DMS53 (cell line): ENCODE measurements around the gene SSR3.
"Not testable (repeated sequence)": the region's sequence is repeated elsewhere in the genome, so short reads cannot be mapped to it uniquely, and the experiment has no call there.

Experiments used
- DNase-seq: peaks from one replicate; lab custom pipeline; 2025; lab: John Stamatoyannopoulos, UW

SSR3 gene

DNA sequence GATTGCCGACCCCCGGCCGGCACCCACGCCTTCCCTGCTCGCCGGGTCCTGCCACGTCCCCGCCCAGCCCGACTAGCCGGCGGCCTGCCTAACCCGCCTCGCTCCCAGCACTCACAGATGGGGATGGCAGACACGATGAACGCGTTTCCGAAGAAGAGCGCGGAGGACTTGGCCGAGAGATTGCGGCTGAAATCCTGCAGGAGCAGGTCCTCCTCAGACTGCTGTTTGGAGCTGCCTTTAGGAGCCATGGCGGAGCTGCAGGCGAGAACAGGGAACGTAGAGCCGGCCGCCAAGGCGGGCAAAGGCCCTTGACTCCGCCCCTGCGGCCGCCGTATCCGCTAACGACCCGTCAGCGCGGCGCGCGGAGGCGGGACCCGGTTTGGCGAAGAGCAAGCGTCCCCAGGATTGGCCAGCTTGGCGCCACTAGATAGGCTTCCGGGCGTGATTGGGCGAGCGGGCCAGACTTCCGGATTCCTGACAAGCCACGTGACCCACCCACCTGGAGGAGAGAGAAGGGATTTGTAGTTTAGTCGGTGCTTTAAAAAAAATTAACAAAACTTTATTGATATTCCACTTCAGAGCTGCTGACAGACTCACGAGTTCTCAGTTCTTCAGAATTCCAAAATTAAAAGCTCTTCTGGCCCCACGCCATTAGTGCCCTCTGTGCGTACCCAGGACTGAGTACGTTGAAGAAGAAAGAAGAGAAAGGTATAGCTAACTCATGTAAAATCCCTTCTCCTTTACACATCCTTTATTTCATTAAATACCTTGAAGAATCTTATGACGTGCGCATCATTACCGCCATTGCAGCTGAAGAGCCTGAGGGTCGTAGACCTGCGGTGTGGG is at the start of gene SSR3:
SSR3 (minus strand) TSS at position 276 of the 846 bp plus-strand sequence; CDS start at position 248, 28 bp downstream.
- peak; percentile 99 for DNase-seq

DNA sequence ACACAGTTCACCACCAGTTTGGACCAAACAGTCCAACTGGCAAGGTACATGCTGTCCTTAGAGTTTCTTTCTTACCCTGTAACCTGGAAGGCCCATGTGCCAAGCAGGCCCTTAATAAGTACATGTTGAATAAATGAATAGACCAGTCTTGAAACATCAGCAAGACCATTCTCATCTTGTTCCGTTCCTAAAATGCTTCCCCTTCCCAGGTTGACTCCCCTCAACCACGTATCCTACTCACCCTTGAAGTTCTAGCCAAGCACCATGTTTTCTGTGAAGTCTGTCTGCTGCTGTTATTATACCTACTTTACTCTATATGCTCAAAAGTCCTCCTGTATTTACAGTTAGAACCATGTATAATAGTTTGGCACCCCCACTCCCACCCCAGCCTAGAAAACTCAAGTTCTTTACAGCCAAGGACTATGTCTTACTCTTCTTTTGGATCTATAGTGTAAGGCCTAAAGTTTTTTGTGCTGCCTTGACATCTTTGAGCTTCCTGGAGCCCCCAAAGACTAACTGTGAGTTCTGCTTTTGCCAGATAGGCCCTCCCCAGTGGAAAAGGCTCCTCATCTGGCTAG is 49.2 kb upstream of the SSR3 start:
- DNase-seq: no peak

DNA sequence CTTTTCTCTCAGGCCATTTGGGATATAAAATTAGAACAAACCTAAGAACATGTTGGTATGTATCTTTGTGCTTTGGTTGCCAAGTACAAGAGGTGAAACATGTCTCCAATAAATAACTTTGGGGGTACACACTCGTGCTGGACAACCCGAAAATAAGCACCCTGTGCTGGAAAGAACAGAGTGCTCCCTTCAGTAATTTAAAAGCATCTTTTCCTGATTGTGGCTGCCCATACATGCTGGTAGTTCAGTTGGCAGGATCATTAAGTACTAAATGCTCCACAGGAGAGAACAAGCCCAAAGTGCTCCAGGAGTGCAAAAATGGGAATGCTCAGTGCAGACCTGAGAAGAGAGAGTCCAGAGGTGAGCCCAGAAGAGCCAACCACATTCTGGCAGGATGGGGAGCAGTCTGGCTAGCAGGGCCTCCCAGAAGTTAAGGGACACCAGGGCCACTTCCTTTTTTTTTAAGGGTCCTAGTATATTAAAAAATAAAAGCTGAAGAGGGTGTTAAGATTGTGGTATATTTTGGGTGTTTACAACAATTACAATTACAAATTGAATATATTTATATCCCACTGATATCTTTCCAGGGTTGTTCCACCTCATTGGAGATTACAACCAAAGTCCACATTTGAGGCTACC is 48.6 kb upstream of the SSR3 start:
- no peak for DNase-seq

DNA sequence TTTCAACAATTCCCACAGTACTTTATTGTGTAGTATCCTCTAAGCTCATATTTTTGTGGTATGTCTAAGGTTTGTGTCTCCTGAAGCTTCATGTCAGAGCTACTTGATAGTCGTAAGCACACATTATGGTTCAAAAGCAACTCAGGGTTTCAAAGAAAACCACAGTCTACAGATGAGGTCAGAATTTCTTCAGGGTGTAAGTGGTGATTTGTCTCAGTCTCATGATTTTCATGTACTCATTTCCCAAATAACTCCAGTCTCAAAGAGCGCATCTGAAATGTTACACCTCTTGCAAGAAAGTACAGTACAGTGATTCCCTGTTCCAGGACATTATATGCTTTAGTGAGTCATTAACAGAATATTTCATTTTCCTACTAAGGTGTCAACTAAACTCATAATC is 47.5 kb upstream of the SSR3 start:
- DNase-seq: no peak

DNA sequence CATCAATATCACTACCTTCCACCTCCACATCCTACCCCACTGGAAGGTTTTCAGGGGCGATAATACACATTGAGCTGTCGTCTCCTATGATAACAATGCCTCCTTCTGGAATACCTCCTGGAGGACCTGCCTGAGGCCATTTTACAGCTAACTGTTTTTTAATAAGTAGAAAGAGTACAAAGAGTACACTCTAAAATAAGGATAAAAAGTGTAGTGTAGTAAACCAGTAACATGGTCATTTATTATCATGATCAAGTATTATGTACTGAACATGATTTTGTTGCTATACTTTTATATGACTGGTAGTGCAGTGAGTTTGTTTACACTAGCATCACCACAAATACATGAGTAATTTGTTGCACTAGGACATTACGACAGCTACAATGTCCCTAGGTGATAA is 46.6 kb upstream of the SSR3 start:
- DNase-seq: no peak

DNA sequence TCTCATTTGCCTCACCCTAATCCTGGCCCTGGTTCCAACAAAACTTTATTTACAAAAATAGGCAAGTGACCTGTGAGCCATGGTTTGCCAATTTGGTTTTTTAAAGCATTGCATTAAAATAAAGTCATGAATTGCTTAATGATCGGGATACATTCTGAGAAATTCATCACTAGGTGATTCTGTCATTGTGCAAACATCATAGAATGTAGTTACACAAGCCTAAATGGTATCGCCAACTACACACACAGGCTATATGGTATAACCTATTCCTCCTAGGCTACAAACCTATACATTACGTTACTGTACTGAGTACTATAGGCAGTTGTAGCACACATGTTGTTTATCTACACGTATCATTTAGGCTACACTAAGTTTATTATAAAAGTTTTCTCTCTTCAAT is 45.9 kb upstream of the SSR3 start:
- no peak for DNase-seq

DNA sequence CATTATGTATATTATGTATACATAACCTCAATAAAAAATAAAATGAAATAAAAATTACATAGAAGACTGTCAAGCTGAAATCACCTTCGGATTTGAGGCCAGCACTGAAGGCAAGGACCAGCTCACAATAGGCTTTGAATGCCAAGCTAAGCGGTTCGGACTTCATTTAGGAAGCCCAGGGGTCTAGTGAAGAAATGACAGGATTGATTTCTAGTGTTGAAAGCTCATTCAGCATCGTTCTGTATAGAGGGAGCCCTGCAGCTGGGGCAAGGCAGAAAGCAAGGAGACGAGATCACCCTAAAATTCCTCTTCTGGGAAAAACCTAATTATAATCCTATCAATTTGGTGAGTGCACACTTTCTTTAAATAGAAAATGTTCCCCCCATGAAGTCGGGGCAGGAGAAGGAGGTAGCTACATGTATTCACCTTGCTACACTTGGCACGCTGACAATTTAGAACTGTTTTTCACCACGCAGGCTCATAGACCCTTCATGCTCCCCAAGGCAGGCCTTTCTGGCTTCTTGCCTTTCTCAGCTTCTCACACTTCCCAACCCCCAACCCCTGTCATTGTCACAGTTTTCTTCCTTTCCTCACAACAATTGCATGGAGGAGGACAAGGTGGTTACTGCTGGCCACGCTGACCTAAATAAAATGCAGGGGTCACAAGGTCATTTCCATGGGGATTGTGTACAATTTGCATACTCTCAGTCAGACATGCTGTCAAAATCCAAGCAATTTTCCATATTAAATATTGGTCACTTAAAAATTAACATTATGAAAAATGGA is 44.4 kb upstream of the SSR3 start:
- DNase-seq: no peak

DNA sequence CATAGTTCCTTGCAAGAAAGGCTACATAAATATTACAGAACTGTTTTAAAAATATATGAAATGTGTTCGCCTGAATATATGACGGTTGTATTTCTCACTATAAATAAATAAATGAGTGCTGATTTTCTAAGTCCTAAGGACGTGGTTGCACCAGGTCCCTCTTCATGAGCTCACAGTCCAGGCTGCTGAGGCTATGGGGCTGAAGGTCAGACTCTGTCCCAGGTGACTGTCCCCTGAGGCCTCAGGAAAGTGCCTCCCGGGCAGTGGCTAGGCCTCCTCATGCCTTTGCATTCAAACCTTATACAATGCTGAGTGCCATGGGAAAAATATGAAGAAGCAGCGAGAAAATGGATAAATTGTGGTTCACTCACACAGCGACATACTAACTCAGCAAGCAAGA is 43.5 kb upstream of the SSR3 start:
- no peak for DNase-seq

DNA sequence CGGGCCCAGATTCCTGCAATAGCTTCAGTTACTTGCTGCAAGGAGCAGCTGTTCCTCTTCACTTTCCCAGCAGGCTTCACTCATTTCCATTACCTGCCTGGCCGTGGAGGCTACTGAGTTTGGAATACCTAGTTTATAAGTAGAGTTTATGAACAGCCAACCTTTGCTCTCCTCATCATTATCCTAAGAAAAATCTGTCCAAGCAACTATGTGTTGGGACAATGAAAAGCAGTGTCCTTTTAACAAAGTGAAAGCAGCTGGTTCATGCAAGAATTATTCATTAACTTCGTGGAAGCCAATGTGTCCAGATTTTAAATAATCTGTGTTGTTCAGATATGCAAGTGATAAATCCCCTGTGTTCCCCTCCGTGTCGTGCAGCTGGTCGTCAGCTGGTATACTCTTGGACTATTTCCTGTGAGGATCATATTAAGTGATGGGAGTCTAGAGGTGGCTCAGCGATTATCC is 39.3 kb upstream of the SSR3 start:
- no peak for DNase-seq

DNA sequence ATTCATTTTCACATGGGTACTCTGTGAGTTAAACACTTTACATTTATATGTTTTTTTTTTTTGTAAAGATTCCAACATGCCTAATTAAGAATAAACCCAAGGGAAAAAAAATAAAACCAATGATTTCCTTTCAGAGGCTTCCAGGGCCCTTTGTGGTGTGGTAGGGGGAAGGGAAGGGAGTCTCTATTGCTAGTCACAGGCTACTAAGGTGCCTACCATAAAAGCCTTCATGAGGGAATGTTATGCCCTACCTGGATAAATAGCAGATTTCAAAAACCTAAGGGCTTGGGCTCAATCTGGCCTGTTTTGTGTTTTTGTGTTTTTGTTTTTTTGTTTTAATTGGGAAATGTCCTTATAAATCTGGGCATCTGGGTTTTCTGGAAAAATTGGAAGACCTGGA is 38.9 kb upstream of the SSR3 start:
- DNase-seq: no peak

DNA sequence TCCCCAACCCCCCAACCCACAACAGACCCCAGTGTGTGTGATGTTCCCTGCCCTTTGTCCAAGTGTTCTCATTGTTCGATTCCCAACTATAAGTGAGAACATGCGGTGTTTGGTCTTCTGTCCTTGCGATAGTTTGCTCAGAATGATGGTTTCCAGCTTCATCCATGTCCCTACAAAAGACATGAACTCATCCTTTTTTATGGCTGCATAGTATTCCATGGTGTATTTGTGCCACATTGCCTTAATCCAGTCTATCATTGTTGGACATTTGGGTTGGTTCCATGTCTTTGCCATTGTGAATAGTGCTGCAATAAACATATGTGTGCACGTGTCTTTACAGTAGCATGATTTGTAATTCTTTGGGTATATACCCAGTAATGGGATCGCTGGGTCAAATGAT is 34.9 kb upstream of the SSR3 start:
- DNase-seq: not testable (repeated sequence)

DNA sequence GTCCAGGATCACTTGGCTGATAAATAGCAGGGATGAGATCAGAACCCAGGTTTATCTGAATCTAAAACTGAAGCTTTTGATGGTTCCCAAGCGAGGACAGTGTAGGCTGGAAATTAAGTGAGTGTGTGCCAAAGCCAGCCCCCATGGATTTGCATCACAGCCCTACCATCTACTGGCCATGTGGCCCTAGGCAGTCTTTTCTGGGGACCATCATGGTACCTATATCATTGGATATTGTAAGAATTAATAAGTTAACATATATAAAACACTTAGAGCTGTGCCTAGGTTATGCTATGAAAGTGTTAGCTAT is 32.8 kb upstream of the SSR3 start:
- DNase-seq: no peak

DNA sequence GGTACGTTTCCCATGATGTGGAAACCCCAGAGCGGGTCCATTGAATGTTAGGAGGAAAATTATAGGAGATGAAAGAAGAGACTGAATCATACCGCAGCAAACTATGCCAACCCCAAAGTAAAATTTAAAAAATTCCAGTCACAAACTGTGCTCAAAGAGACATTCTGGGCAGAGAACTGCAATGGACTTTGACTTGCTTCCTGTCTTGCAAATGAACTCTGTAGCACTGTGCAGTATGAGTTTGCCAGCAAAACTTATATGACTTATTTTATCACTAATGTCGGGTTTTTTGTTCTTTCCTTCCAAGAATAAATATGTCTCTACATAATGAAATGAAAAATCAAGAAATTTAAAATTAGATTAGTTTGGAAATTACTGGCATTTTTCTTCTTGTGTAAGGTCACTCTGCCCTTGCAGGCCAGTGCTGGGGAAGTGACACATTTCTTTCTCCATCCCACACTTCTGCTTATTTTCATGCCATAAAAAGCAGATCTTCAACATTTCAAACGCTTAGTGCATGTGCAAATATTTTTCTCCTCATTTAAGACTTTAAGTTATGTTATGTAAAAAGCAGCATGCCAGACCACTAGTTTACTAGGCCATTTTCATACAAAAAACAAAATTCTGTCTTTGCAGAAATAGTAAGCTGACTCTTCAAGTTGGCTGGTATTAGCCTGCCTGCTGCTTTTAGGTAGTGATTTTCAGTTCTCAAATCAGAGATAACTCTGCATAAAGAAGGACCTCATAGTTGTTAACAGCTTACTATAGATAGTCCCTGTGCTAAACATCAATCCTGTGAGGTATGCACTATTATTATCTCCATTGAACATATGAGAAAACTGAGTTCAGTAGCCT is 32.2 kb upstream of the SSR3 start:
- DNase-seq: no peak

DNA sequence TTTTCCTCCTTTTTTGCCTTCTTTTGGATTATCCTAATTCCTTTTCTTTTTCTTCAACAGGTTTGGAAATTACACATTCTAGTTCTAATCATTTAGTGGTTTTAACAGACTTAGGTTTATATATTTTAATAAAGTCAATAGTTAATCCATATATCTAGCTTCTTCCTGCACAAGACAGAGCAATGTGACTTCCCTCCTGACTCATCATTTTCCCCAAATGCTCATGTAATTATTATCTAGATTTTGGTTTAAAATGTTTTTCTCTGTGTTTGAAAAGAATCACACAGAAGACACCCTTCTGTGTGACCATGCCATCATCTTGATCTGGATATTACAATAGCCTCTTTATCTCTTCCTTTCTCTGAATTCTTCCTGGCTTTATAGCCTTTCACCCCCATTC is 28.6 kb upstream of the SSR3 start:
- DNase-seq: no peak

DNA sequence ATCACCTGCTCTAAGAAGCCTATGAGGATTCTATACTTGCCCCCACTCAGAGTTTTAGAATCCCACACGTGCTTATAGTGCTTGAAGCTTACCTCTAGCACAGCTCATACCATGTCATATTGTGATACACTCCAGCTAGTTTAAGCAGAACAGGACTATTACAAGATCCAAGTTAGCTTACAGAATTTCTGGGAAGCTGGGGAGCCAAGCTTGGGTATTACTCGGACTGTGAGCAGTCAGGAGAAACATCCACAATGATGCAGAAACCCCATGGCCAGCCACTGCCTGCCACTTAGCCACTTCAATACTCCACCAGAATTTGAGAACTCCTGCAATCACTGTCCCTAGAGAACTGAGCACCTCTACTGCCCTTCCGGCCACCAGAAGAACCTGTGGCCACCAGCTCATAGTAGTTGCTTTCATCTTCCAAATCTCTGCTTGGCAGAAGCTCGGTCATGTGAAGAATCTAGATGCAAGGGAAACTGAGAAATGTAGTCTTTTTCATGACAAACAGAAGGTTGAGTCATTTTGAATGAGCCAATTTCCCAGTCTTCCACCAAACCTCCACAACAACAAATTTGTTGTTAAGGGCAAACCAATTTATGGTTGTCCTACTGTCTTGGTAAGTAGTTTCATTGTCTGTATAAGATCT is 27.7 kb upstream of the SSR3 start:
- DNase-seq: no peak

DNA sequence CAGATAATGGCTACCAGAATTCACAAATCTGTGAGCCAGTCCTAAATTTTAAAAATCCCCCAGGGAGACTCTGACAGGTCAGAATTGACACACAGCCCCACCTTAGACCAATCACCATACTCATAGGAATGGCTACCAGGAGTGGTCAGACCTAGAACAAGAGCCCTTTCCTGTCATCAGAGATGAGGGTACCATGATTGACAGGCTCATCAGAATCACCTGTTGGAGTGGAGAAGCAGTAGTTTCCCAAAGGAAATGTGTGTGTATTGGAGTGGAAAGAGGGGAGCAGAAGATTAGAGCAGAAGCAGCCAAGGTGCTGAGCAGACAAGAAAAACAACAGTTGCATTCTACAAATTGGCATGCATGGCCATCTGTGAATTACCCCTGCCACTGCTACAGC is 27.0 kb upstream of the SSR3 start:
- DNase-seq: no peak

DNA sequence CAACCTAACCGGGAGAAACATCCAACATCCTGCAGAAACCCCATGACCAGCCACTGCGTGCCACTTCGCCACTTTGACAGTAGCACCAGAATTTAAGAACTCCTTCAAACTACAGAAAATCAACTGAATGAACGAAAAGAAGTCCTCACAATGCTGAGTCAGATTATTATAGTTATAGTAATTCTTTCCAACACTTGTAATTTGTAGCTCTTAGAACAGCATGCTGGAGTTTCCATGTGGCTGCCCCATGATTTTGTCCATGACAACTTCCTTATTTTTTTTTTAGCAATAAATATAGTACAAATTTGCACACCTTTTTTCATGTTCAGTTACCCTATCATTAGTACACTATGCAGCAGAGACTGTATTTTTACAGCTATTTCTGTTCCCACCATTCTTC is 26.1 kb upstream of the SSR3 start:
- DNase-seq: no peak

DNA sequence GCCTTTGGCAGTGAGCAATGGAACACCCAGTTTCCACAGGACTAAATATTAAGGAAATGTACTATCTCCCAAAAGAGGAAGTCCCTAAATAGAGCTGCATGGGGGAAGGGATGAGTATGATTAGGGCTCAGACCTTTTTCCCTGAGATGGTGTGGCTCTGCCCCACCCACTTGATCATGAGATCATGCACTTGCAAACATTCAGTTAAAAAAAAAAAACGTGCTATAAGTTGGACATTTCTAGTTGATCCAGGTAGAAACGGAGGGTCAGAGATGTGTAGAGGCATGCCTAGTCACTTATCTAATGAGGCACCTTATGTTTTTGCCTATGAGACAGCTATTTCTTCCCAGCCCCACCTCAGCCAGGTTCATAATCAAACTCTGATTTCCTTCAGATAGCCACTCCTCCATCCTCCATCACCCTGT is 24.5 kb upstream of the SSR3 start:
- DNase-seq: no peak

DNA sequence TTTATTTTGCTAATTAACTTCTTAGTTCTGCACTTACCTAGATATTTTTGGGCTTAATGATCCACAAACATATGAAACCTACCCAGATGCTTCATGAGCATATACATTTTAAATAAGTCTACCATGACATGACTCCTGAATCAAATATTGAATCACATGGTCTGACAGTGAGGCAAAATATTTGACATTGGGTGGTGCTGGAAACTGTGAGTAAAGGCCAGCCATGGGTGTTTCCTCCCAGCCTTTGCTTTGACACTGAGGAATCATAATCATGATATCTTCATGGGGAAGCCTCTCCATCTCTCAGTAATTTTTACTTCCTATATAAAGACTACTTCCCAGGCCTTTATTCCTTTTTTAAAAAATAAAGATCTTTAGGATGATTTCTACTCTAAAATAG is 22.8 kb upstream of the SSR3 start:
- no peak for DNase-seq

DNA sequence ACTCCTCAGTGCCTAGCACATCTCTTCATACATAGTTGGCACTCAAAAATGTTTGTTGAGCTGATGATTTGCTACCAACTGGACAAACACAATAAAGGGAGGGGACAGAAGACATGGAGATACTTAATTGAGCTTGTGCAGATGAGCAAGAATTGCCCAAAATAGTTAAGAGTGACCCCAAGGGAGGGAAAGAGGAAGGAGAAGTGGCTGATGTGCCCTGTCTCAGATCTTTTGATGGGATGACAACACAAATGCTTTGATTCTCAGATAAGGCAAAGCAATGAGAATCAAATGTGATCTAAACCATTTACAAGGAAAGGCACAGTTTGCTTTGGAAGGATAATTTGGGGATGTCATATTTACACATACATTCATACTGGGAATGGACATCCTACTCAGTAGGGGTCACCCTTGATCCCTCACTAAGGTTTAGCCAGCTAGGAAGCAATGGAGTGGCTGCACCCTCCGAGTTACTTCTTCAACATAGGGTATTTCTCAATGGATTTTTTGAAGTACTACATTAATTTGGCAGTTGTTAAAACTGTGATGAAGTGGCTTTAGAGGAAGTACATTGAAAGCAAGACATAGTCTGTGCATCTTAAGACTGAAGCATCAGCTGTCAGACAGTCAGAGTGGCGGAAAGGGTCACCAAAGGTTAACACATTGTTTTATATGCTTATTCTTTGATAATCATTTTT is 21.9 kb upstream of the SSR3 start:
- DNase-seq: no peak

DNA sequence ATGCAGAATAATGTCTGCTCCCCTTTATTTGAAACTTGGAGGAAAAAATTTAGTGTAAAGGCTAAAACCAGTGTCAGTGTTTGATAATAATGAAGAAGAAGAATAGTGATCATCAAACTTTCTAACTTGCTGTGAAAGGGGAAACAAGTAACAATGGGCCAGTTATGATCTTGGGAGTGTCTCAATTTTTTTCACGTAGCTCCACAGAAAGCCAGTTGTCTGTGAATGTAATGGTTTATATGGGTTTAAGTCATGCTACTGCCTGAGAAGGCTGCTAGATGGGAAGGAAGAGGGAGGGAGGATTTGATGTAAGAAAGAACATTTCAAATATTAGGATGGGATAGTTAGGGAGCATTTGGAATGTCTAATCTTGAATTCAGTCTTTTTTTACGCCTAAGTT is 21.1 kb upstream of the SSR3 start:
- DNase-seq: no peak
